Inflammatory macrophage treated with lipopolysaccharide for 1 hour (primary cell): ENCODE measurements around the gene SIRT3.
"Not testable (repeated sequence)": the region's sequence is repeated elsewhere in the genome, so short reads cannot be mapped to it uniquely, and the experiment has no call there.

Experiments used
- DNase-seq, 2 donors: peaks; one replicate each; pipeline ENCODE4 v3.0.0-alpha.2; 2020 to 2022

SIRT3 gene

GRCh38 chr11:200224-201003 is 35.7 kb downstream of the SIRT3 start:
- DNase-seq = no peak

- no peak for DNase-seq
Measured at GRCh38 chr11:199782-200181, 36.4 kb downstream of the SIRT3 start.

GRCh38 chr11:199004-199581 is 37.0 kb downstream of the SIRT3 start:
- DNase-seq = no peak

DNA sequence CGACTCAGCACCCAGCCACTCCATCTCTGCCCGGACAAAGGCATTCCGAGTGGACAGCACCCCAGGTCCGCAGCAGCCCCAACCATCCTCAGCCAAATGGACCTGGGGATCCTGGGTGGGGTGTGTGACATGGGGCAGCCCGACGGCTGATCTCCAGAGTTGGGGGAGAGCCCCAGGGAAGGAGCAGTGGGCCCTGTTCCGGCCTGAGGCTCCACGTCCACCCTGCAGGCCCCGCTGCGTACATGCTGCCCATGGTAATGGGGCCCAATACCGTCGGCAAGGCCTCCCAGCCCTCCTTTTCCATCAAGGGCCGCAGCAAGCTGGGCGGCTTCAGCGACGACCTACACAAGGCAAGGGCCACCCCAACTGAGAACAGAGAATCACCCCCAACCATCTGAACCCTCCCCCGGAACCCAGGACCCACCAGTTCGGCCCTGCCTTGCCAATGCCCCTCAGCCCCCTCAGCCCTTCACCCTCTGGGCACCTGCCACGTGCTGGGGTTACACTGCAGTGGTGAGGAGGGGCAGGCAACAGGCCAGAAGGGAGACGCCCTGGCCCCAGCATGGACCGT is 37.8 kb downstream of the SIRT3 start:
- DNase-seq = no peak

DNA sequence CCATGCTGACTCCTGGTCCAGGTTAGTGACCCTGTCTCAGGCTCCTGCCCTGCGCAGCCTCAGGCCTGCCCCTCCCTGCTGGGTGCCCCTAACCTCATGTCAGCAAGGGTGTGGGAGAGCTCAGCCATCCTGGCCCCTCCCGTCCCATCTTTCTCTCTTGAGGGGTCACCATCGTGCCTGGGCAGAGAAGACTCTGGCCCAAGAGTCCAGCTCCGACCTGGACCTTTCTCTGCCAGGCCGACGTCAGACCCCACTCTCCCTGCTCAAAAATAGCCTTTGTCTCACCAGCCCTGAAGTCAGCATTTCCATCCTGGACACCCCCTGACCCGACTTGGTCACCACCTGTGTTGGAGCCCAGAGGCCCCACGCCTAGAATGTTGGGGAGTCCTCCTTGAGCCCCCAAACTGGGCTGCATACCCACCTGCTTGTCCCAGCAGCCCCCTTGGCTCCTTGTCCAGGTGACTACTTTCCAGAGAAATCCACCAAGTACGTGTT is 38.4 kb downstream of the SIRT3 start:
- DNase-seq = no peak

DNA sequence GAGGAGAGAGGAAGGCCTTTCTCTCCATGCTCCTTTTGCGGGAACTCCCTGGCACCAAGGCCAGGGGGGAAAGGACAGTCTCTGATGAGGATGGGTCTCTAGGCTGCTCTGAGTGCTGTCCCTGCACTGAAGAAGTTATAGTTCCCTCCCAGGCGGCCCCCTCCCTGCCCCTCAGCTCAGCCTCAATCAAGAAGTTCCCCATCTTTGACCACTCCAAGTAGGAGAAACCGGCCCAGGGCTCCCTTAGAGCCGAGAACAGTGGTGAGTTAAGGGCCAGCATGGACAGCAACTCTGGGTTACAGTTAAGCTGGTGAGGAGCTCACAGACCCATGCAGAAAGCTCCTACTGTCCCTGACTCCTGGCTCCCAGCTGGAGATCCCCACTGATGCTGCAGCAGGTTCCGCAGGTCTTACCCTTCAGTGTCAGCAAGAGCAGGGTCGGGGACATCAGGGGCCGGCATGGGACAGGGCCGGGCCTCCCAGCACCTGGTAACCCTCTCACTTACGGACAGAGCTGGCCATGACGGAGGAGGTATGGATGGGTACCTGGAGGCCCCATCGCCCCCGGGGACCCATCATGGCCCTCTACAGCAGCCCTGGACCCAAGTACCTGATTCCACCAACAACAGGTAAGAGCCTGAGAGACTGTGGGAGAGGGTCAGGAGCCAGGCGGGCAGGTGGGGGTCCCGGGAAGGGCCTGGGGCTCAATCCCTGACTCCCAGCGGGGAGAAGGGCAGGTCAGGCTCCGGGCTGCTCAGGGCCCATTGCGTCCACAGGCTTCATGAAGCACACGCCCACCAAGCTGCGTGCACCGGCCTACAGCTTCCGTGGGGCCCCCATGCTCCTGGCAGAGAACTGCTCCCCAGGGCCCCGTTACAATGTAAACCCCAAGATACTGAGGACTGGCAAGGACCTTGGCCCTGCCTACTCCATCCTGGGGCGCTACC is 39.1 kb downstream of the SIRT3 start:
- DNase-seq = no peak

DNA sequence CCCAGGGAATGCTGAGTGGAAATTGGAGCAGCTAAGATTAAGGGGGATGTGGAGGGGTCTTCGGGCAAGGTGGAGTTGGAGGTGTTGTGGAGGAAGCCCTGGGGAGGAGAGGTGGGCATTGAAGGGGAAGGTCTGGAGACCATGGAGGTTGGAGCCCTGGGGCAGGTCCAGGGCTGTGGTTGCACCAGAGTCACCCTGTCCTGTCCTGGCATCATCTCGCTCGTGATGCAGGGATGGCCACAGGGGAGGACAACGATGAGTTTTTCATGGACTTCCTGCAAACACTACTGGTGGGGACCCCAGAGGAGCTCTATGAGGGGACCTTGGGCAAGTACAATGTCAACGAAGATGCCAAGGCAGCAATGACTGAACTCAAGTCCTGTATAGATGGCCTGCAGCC is 42.7 kb downstream of the SIRT3 start:
- not testable (repeated sequence) for DNase-seq

GRCh38 chr11:192674-193128 is 43.4 kb downstream of the SIRT3 start, which contains the start of gene SCGB1C1:
Gene SCGB1C1, plus strand, starts transcription at chr11:193078. Its CDS starts 22 bp downstream, at chr11:193100.
- DNase-seq = not testable (repeated sequence)

DNA sequence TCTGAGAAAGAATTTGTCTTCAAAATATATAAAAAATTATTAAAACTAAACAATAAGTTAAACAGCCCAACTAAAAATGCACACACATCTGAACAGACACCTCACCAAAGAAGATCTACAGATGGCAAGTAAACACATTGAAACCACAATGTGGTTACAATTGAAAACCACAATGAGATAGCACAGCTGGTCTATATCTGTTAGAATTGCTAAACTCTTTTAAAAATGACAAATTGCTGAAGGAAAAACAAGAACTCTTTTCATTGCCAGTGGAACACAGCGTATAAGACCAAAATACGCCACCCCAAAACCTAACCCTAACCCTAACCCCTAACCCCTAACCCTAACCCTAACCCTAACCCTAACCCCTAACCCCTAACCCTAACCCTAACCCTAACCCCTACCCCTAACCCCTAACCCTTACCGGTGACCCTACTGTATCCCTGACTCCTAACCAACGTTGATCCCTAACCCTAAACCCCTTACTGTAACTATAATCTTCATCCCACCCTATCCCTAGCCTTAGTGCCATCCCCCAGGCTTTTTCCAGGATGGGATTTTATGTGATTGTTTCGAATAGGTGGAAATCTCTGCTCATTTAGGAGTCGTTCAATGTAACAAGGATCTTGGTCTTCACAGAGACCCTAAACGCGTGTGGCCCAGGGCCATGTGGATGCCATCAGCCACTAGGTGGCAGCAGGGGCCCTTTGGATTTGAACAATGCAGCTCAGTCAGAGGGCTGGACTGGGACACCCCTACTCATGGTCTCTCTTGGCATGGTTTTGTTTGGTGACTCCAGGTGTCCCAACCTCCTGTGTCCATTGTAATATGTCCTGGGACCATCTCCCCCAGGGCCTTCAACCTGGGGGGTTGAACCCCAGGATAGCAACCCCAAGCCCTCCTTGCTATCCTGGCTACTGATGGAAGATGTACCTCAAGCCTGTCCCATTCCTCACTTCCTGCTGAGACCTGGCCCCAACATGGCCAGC is 44.4 kb downstream of the SIRT3 start:
- DNase-seq = not testable (repeated sequence)

DNA sequence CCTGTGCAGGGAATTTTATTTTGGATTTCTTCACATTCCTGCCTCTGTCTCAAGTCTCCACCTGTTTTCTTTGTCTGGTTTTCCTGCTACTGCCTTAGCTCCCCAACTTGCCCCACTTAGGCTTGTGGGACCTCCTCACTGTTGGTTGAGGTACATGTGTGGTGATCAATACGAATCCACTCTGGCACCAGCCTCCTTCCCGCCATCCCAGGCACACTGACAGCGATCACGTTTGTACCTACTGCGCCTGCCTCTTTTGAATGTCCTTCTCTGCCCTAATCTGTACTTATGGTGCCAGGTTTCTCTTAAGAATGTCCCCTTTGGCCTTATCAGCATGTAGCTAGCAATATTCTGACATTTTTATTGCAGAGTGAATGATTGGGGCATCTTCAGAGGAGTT is 45.6 kb downstream of the SIRT3 start:
- DNase-seq = not testable (repeated sequence)

- not testable (repeated sequence) for DNase-seq
Measured at GRCh38 chr11:189843-190311, 46.3 kb downstream of the SIRT3 start.

DNA sequence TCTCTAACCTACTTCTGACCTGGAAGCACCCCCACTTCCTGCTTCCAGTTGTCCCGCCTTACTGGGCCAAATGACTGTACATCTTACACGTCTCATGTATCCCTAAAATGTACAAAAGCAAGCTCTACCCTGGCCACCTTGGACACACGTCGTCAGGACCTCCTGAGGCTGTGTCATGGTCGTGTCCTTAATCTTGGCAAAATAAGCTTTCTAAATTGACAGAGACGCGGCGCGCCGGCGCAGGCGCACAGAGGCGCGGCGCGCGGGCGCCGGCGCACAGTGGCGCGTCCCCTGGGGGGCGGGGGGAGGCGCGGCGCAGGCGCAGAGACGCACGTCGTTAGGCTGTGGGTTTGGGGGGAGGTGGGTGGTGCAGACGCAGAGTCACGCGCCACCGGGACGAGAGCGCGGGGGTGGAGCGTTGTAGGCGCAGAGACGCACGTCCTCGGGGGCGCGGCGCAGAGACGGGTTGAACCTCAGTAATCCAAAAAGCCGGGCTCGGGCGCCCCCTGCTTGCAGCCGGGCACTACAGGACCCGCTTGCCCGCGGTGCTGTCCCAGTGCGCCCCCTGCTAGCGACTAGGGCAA is 46.9 kb downstream of the SIRT3 start:
- not testable (repeated sequence) for DNase-seq

DNA sequence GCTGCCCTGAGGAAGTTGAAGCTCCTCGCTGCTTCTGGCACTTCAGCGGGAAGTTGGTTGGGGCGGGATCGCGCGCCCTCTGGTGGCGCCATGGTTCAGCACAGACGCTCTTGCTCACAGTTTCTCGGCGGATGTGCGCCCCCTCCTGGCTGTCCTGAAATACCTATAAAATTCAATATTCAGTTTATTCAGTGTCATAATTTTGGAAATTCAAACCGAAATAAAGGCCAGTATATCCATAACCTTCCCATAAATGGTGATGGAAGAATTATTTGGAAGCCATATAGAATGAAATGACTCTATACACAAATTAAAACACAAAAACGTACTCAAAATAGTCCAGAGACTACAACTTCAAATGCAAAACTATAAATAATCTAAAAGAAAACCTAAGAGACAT is 55.9 kb downstream of the SIRT3 start:
- not testable (repeated sequence) for DNase-seq
